Measurements from ENCODE around the gene TIAM2.

TIAM2 gene

DNA sequence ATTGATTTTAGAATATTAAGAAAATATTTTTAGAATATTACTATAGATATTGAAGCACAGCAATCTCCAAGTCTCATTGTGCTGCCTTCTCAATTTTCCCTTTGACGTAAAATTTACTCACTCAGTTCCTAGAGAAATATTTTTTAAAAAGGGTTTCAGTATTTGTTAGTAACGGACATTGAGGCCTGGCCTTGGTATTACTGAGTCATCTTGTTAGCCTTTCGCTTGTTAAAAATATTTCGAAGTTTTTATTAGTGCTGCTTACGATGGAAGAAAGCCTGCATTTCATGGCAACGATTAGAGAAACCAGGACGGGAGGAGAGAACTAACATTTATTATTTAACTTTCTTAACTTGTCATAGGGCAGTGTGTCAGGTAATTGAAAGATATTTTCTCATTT lies 82.2 kb downstream of the TIAM2 start:
- H3K9me3 ChIP-seq (replicated peaks; ENCODE audit: insufficient read depth, low read length): no peaks in the 10 kb centered on the region
- no peak overlapping the region for H3K4me2 ChIP-seq (ENCODE audit: low read depth, low read length)
- H3K9me2 ChIP-seq (replicated peaks; ENCODE audit: insufficient read depth, low read length): no peaks in the 10 kb centered on the region
- no peak overlapping the region for H3K9ac ChIP-seq (ENCODE audit: low read length)
- H4K20me1 ChIP-seq (ENCODE audit: insufficient read depth, low read length): no peaks in the 10 kb centered on the region
- no peaks in the 10 kb centered on the region for H3K36me3 ChIP-seq (replicated peaks; ENCODE audit: insufficient read depth, low read length)
- no peak for DNase-seq
- no peaks in the 10 kb centered on the region for H3K4me1 ChIP-seq (ENCODE audit: low read length)
- no peak overlapping the region for H2AFZ ChIP-seq (ENCODE audit: low read length)
- H3K27me3 ChIP-seq (replicated peaks; ENCODE audit: insufficient read depth, low read length): no peaks in the 10 kb centered on the region
- no peak overlapping the region for H3K4me3 ChIP-seq (ENCODE audit: low read length)
- H3F3A ChIP-seq (ENCODE audit: insufficient read depth, low read length): no peaks in the 10 kb centered on the region
- no peak overlapping the region for H3K27ac ChIP-seq (ENCODE audit: low read length)
- no peaks in the 10 kb centered on the region for H3K79me2 ChIP-seq (ENCODE audit: low read length)
- TF ChIP-seq, protein P1, sequence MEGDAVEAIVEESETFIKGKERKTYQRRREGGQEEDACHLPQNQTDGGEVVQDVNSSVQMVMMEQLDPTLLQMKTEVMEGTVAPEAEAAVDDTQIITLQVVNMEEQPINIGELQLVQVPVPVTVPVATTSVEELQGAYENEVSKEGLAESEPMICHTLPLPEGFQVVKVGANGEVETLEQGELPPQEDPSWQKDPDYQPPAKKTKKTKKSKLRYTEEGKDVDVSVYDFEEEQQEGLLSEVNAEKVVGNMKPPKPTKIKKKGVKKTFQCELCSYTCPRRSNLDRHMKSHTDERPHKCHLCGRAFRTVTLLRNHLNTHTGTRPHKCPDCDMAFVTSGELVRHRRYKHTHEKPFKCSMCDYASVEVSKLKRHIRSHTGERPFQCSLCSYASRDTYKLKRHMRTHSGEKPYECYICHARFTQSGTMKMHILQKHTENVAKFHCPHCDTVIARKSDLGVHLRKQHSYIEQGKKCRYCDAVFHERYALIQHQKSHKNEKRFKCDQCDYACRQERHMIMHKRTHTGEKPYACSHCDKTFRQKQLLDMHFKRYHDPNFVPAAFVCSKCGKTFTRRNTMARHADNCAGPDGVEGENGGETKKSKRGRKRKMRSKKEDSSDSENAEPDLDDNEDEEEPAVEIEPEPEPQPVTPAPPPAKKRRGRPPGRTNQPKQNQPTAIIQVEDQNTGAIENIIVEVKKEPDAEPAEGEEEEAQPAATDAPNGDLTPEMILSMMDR (IDR thresholded peaks at IDR 0.05; ENCODE audit: low read length): no peak
- TF ChIP-seq EZH2 (optimal IDR thresholded peaks at IDR 0.05; ENCODE audit: low read depth, low read length) (no peak), EZH2phosphoT487 (IDR thresholded peaks at IDR 0.05; ENCODE audit: low read length) (no peak)

DNA sequence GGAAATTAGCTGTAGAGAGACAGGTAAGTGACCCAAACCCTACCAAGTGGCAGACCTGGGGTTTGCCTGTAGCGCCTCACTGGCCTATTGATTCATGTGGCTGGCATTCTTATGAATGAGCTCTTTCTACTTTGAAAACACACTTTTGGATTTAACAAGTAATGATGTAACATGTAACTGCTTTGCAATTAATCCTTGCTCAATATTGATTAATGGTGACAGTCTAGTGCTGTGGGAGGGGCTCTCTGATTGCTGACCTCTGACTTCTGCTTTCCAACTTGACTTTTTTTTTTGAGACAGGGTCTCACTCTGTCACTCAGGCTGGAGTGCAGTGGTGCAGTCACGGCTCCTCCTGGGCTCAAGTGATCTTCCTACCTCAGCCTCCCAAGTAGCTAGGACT lies 82.7 kb downstream of the TIAM2 start:
- Histone ChIP-seq H4K20me1 (ENCODE audit: insufficient read depth, low read length) (no peaks in the 10 kb centered on the region), H3K9me3 (replicated peaks; ENCODE audit: insufficient read depth, low read length) (no peaks in the 10 kb centered on the region), H3K9ac (ENCODE audit: low read length) (no peak overlapping the region), H3K9me2 (replicated peaks; ENCODE audit: insufficient read depth, low read length) (no peaks in the 10 kb centered on the region), H3K27me3 (replicated peaks; ENCODE audit: insufficient read depth, low read length) (no peaks in the 10 kb centered on the region), H2AFZ (ENCODE audit: low read length) (no peak overlapping the region), H3K4me2 (ENCODE audit: low read depth, low read length) (no peak overlapping the region), H3K27ac (ENCODE audit: low read length) (no peak overlapping the region), H3K79me2 (ENCODE audit: low read length) (no peaks in the 10 kb centered on the region), H3K4me3 (ENCODE audit: low read length) (no peak overlapping the region), H3F3A (ENCODE audit: insufficient read depth, low read length) (no peaks in the 10 kb centered on the region), H3K36me3 (replicated peaks; ENCODE audit: insufficient read depth, low read length) (no peaks in the 10 kb centered on the region), H3K4me1 (ENCODE audit: low read length) (no peaks in the 10 kb centered on the region)
- DNase-seq: no peak
- no peak for TF ChIP-seq EZH2phosphoT487 (IDR thresholded peaks at IDR 0.05; ENCODE audit: low read length)

DNA sequence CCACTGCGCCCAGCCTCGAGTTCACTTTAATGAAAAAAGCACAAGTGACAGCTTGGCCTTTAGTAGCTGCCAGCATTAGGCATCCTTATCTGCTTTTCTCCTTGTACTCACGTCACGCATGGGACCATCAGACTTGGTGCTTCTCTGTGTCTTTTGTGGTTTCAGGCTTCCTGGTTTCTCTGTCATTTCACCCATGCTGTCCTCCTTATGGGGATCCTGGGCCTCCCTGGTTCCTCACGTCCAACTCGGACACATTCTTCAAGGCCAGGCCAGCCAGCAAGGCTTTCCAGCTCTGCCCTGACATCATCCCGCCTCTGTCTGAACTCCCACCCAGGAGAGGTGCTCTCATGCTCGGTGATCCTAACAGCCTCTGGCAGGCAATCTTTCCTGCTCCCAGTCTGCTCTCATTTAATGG lies 83.2 kb downstream of the TIAM2 start:
- DNase-seq: no peak
- H3K4me1 ChIP-seq (ENCODE audit: low read length): no peaks in the 10 kb centered on the region
- H3K9me2 ChIP-seq (replicated peaks; ENCODE audit: insufficient read depth, low read length): no peaks in the 10 kb centered on the region
- no peaks in the 10 kb centered on the region for H3K79me2 ChIP-seq (ENCODE audit: low read length)
- H2AFZ ChIP-seq (ENCODE audit: low read length): no peak overlapping the region
- H3K4me2 ChIP-seq (ENCODE audit: low read depth, low read length): no peak overlapping the region
- no peak overlapping the region for H3K4me3 ChIP-seq (ENCODE audit: low read length)
- H3K9ac ChIP-seq (ENCODE audit: low read length): no peak overlapping the region
- H3K9me3 ChIP-seq (replicated peaks; ENCODE audit: insufficient read depth, low read length): no peaks in the 10 kb centered on the region
- TF ChIP-seq EZH2 (optimal IDR thresholded peaks at IDR 0.05; ENCODE audit: low read depth, low read length) (no peak), EZH2phosphoT487 (IDR thresholded peaks at IDR 0.05; ENCODE audit: low read length) (no peak)
- TF ChIP-seq, protein P1 (IDR thresholded peaks at IDR 0.05; ENCODE audit: low read length): no peak
- H4K20me1 ChIP-seq (ENCODE audit: insufficient read depth, low read length): no peaks in the 10 kb centered on the region
- H3K27ac ChIP-seq (ENCODE audit: low read length): no peak overlapping the region
- no peaks in the 10 kb centered on the region for H3K36me3 ChIP-seq (replicated peaks; ENCODE audit: insufficient read depth, low read length)
- no peaks in the 10 kb centered on the region for H3F3A ChIP-seq (ENCODE audit: insufficient read depth, low read length)
- no peaks in the 10 kb centered on the region for H3K27me3 ChIP-seq (replicated peaks; ENCODE audit: insufficient read depth, low read length)

DNA sequence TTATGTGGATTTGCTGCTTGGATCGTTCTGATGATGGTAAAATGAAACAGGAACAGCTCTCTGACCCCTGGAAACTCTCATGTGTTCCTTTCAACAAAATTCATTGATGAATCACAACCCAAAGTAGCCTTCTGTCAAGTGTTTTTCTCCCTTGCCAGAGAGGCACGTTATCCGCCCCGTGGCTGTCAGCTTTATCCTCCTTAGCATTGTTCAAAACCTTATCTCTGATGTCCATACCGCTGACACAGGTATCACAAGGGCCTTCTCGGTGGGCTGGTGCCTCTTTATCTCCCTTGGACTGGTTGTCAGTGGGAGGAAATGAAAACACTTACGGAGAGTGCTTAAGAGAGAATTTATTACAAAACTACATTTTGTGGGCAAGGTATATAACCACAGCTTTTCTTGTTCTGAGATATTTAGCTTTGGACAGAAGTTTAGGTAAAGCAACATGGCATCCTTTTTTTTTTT lies 84.9 kb downstream of the TIAM2 start:
- no peaks in the 10 kb centered on the region for H3K4me1 ChIP-seq (ENCODE audit: low read length)
- no peaks in the 10 kb centered on the region for H4K20me1 ChIP-seq (ENCODE audit: insufficient read depth, low read length)
- H3K79me2 ChIP-seq (ENCODE audit: low read length): no peaks in the 10 kb centered on the region
- no peak overlapping the region for H3K27ac ChIP-seq (ENCODE audit: low read length)
- no peak overlapping the region for H3K4me2 ChIP-seq (ENCODE audit: low read depth, low read length)
- H3F3A ChIP-seq (ENCODE audit: insufficient read depth, low read length): no peaks in the 10 kb centered on the region
- H3K9me2 ChIP-seq (replicated peaks; ENCODE audit: insufficient read depth, low read length): no peaks in the 10 kb centered on the region
- no peak overlapping the region for H3K4me3 ChIP-seq (ENCODE audit: low read length)
- H3K9me3 ChIP-seq (replicated peaks; ENCODE audit: insufficient read depth, low read length): no peaks in the 10 kb centered on the region
- DNase-seq: no peak
- no peak overlapping the region for H3K9ac ChIP-seq (ENCODE audit: low read length)
- H2AFZ ChIP-seq (ENCODE audit: low read length): no peak overlapping the region
- no peaks in the 10 kb centered on the region for H3K36me3 ChIP-seq (replicated peaks; ENCODE audit: insufficient read depth, low read length)
- no peaks in the 10 kb centered on the region for H3K27me3 ChIP-seq (replicated peaks; ENCODE audit: insufficient read depth, low read length)
- TF ChIP-seq EZH2 (optimal IDR thresholded peaks at IDR 0.05; ENCODE audit: low read depth, low read length): no peak
- no peak for TF ChIP-seq EZH2phosphoT487 (IDR thresholded peaks at IDR 0.05; ENCODE audit: low read length)

All from MM.1S (cell line).